Transverse colon (tissue), 4 donors: ENCODE data around the gene WT1. TPM values are rescaled to one million over a fixed set of nuclear protein-coding genes. Genes with fewer than 3 reads are reported as not detected.

Source experiments
- DNase-seq: peaks from one replicate; pipeline ENCODE4 v3.0.0-alpha.2; 2019
- H3K27ac ChIP-seq, 4 donors: fragments of 200-600 bp; sonication (generic); 2 replicates each; pipeline ENCODE4 v1.5.1; 2016 to 2018; ENCODE audit warnings: inconsistent platforms in 4 of 4
- H3K27me3 ChIP-seq: fragments of 200-600 bp; sonication (generic); 2 replicates; pipeline ENCODE4 v1.5.1; 2017; ENCODE audit warnings: inconsistent platforms
- H3K36me3 ChIP-seq, 4 donors: fragments of 200-600 bp; sonication (generic); 2 replicates each; pipeline ENCODE4 v1.5.1; 2017 to 2019; ENCODE audit warnings: inconsistent platforms in 4 of 4
- H3K4me1 ChIP-seq, 4 donors: fragments of 200-600 bp; sonication (generic); 2 replicates each; pipeline ENCODE4 v1.5.1; 2017 to 2020; ENCODE audit warnings: inconsistent platforms in 4 of 4
- H3K4me3 ChIP-seq, 4 donors: fragments of 200-600 bp; sonication (generic); 1 replicate in 1 of 4; 2 replicates in 3 of 4; pipeline versions ENCODE4 v1.5.1 to v1.6.1; 2017 to 2019; ENCODE audit warnings: inconsistent platforms in 4 of 4
- H3K9me3 ChIP-seq, 2 donors: fragments of 200-600 bp; sonication (generic); 2 replicates each; pipeline ENCODE4 v1.5.1; 2017 to 2019; ENCODE audit warnings: inconsistent platforms in 2 of 2
- CTCF ChIP-seq, 5 experiments: fragments of 200-600 bp in 3 of 5; fragments of 450-650 bp in 2 of 5; sonication (generic) in 3 of 5; IDR thresholded peaks; 1 replicate in 2 of 5; 2 replicates in 3 of 5; pipeline ENCODE4 v1.5.1; 2016 to 2017; ENCODE audit warnings: antibody characterized with exemption in 5 of 5, inconsistent platforms in 3 of 5, mild to moderate bottlenecking in 2 of 5, moderate library complexity in 1 of 5
- EP300 ChIP-seq: sonication (generic); formaldehyde crosslinking; IDR thresholded peaks from one replicate; pipeline ENCODE4 v1.6.1; 2017; ENCODE audit warnings: antibody characterized with exemption, low read depth
- POLR2A ChIP-seq: fragments of 450-650 bp; IDR thresholded peaks from one replicate; pipeline ENCODE4 v1.6.1; 2016; ENCODE audit warnings: antibody characterized with exemption, mild to moderate bottlenecking, moderate library complexity
- POLR2AphosphoS5 ChIP-seq, 3 donors: sonication (generic); formaldehyde crosslinking; IDR thresholded peaks; one replicate each; pipeline ENCODE4 v1.6.1; 2016; ENCODE audit warnings: antibody characterized with exemption in 3 of 3
- WGBS, 2 donors: methylation state at CpG; one replicate each; pipeline ENCODE4 v1.1.5; 2018; ENCODE audit warnings: low coverage in 1 of 2; 5-methylcytosine and 5-hydroxymethylcytosine counted together
- in situ Hi-C, 4 donors: fragments of 200-750 bp; cut with MboI; loops; one replicate each; pipeline versions ENCODE4 v1.15.0 to v1.15.1; 2017; ENCODE audit warnings: low sequenced_read_pairs in 3 of 4, low pct_ligation_motif_present in 1 of 4, low pct_unique_long_range_greater_than_20kb in 1 of 4
- intact Hi-C: fragments of 100-400 bp; cut with DNase I; formaldehyde crosslinking; loops from one replicate; pipeline ENCODE4 v1.15.1; 2023; ENCODE audit warnings: low total_unique reads
- total RNA-seq, 4 donors: library from RNA; depleted of rRNA; stranded (reverse); fragments of >200 nt; gene quantifications; one replicate each; pipeline ENCODE4 v1.1.0, GENCODE V29; 2016

WT1 gene
- total RNA-seq, 4 donors from 2014 or later, result 0.55 to 3.0 (median 0.95) TPM; not detected in 1

GRCh38 chr11:32426192-32426591 is 9.1 kb downstream of the WT1 start:
- H3K27ac ChIP-seq, result no peak overlapping the region
- H3K36me3 ChIP-seq, result no peaks in the 10 kb centered on the region
- 0 to 27% methylated on average over 2 to 12 of the region's 12 CpGs for WGBS, 2 donors
- no peak for TF ChIP-seq CTCF (IDR thresholded peaks at IDR 0.05)
- TF ChIP-seq POLR2AphosphoS5 (IDR thresholded peaks at IDR 0.05), result no peak
- TF ChIP-seq EP300, result no peak
- TF ChIP-seq POLR2A, result no peak
- H3K4me1 ChIP-seq, result peaks cover 0 to 8% (median 3%) of the 10 kb centered on the region in 4 donors
- DNase-seq, result no peak
- intact Hi-C loops, result loop anchor here (5.0 kb wide), 1 partner anchor 1426 kb away; no protein-coding TSS in a partner anchor
- H3K9me3 ChIP-seq, result no peaks in the 10 kb centered on the region
- in situ Hi-C loops, result no loop called here
- no peak overlapping the region for H3K4me3 ChIP-seq
- H3K27me3 ChIP-seq, result peaks cover 89% of the 10 kb centered on the region

GRCh38 chr11:32425761-32426160 is 9.6 kb downstream of the WT1 start:
- TF ChIP-seq POLR2A (no peak), EP300 (no peak), CTCF (IDR thresholded peaks at IDR 0.05) (no peak), POLR2AphosphoS5 (IDR thresholded peaks at IDR 0.05) (no peak)
- in situ Hi-C loops (no loop called here), intact Hi-C loops (loop anchor here (5.0 kb wide), 1 partner anchor 1427 kb away; no protein-coding TSS in a partner anchor)
- WGBS, 2 donors, result 25 to 39% methylated on average over 1 to 5 of the region's 5 CpGs
- no peaks in the 10 kb centered on the region for H3K9me3 ChIP-seq
- no peak for DNase-seq
- H3K4me1 ChIP-seq, result peaks cover 0 to 8% (median 3%) of the 10 kb centered on the region in 4 donors
- peaks cover 85% of the 10 kb centered on the region for H3K27me3 ChIP-seq
- H3K4me3 ChIP-seq, result no peak overlapping the region
- no peak overlapping the region for H3K27ac ChIP-seq
- no peaks in the 10 kb centered on the region for H3K36me3 ChIP-seq

GRCh38 chr11:32422545-32422944 is 12.8 kb downstream of the WT1 start:
- WGBS, 2 donors, result 49 to 67% methylated on average over 3 of the region's 3 CpGs
- Histone ChIP-seq H3K4me3 (no peak overlapping the region), H3K27ac (no peak overlapping the region), H3K9me3 (no peaks in the 10 kb centered on the region), H3K4me1 (peaks cover 0 to 8% (median 3%) of the 10 kb centered on the region in 4 donors), H3K36me3 (no peaks in the 10 kb centered on the region), H3K27me3 (peaks cover 65% of the 10 kb centered on the region)
- no peak for DNase-seq
- no peak for TF ChIP-seq POLR2AphosphoS5 (IDR thresholded peaks at IDR 0.05)
- TF ChIP-seq POLR2A, result no peak
- TF ChIP-seq CTCF (IDR thresholded peaks at IDR 0.05), result no peak
- no peak for TF ChIP-seq EP300
- intact Hi-C loops (no loop called here), in situ Hi-C loops (no loop called here)

- TF ChIP-seq POLR2A (no peak), POLR2AphosphoS5 (IDR thresholded peaks at IDR 0.05) (no peak), EP300 (no peak), CTCF (IDR thresholded peaks at IDR 0.05) (no peak)
These were observed 13.3 kb downstream of the WT1 start for GRCh38 chr11:32421992-32422391.

More at GRCh38 chr11:32421992-32422391, 13.3 kb downstream of the WT1 start:
- Histone ChIP-seq H3K4me1 (peaks cover 0 to 5% (median 2%) of the 10 kb centered on the region in 4 donors), H3K27me3 (peaks cover 62% of the 10 kb centered on the region), H3K9me3 (no peaks in the 10 kb centered on the region), H3K36me3 (no peaks in the 10 kb centered on the region), H3K4me3 (no peak overlapping the region), H3K27ac (no peak overlapping the region)
- intact Hi-C loops, result no loop called here
- DNase-seq, result no peak
- 67 to 90% methylated on average over 2 of the region's 2 CpGs for WGBS, 2 donors
- in situ Hi-C loops, result no loop called here
